ENCODE data around the gene NCBP3. TPM values are rescaled to one million over a fixed set of nuclear protein-coding genes. Genes with fewer than 3 reads are reported as not detected.
A peak's percentile ranks its signal among the peaks of the same experiment; 100 is the strongest.

The NCBP3 gene
- total and polyA plus RNA-seq, 9 of the 15 experiments (the other 6 are each of a cell fraction or from before 2014, with no cell fraction given): 3.1 to 25.5 (median 20.5) TPM

DNA sequence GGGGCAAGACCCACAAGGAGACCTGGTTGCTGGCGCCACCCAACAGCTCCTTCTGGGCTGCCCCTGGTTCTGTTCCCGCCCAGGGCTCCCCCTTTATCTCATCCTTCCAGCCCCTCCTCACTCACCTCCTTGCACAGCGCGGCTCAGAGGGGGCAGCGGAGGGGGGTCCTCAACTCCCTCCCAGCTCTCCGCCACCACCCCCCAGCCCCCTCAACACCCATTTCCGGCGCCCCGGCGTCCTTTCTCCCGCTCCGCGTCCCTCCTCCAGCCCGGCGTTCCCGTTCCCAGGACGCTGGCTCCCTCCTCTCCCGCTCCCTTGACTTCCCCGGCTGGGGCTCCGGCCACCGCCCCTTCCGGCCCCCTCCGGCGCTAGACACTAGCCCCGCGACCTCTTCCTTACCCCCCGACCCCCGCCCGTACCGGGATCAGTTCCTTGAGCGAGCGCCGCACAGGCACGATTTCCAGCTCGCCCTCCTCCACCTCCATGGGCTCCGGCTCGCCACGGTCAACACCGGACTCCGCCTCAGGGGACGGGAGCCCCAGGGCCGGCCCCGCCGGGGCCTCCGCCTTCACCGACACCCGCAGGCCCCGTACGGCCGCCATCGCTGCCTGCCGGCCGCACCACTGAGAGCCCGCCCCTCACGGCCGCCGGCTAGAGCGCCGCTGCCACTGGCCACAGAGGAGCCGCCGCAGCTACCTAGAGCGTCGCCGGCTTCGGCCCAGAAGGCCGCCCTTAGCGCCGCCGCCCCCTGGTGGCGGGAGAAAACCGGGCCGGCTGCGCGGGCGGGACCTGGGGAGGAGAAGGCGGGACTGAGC is at the start of gene NCBP3 (continued):
- TF ChIP-seq, protein P1, sequence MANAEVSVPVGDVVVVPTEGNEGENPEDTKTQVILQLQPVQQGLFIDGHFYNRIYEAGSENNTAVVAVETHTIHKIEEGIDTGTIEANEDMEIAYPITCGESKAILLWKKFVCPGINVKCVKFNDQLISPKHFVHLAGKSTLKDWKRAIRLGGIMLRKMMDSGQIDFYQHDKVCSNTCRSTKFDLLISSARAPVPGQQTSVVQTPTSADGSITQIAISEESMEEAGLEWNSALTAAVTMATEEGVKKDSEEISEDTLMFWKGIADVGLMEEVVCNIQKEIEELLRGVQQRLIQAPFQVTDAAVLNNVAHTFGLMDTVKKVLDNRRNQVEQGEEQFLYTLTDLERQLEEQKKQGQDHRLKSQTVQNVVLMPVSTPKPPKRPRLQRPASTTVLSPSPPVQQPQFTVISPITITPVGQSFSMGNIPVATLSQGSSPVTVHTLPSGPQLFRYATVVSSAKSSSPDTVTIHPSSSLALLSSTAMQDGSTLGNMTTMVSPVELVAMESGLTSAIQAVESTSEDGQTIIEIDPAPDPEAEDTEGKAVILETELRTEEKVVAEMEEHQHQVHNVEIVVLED (CRISPR knock-in tag; IDR thresholded peaks at IDR 0.05): peak; percentile 69; the same call in 1 of the 2 replicates
- TF ChIP-seq TBL1XR1 (IDR thresholded peaks at IDR 0.05; ENCODE audit: low read length in 2 of 2): 0 out of 4 replicates have a peak, but pooled peaks of 1 of the 2 experiments have one; percentile 30
- TF ChIP-seq, protein P2, sequence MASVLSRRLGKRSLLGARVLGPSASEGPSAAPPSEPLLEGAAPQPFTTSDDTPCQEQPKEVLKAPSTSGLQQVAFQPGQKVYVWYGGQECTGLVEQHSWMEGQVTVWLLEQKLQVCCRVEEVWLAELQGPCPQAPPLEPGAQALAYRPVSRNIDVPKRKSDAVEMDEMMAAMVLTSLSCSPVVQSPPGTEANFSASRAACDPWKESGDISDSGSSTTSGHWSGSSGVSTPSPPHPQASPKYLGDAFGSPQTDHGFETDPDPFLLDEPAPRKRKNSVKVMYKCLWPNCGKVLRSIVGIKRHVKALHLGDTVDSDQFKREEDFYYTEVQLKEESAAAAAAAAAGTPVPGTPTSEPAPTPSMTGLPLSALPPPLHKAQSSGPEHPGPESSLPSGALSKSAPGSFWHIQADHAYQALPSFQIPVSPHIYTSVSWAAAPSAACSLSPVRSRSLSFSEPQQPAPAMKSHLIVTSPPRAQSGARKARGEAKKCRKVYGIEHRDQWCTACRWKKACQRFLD (CRISPR knock-in tag; IDR thresholded peaks at IDR 0.05): peak; percentile 46; the same call in 1 of the 2 replicates
- TF ChIP-seq KLF1 (tag; IDR thresholded peaks at IDR 0.05): no peak
- peak; percentile 51; the same call in 1 of the 2 replicates for TF ChIP-seq EP300 (IDR thresholded peaks at IDR 0.05; ENCODE audit: low read length)
- peak; percentile 62; the same call in 1 of the 2 replicates for TF ChIP-seq E2F3 (CRISPR knock-in tag; IDR thresholded peaks at IDR 0.05)
- TF ChIP-seq PHF20 (IDR thresholded peaks at IDR 0.05; ENCODE audit: partially characterized antibody): peak; percentile 68
- peak; percentile 47; the same call in 1 of the 2 replicates for TF ChIP-seq POLR2H (tag; IDR thresholded peaks at IDR 0.05; ENCODE audit: low read depth)
- no peak for TF ChIP-seq ZNF583 (CRISPR knock-in tag; IDR thresholded peaks at IDR 0.05)
- peak; percentile 96 for TF ChIP-seq PHF8 (IDR thresholded peaks at IDR 0.05; ENCODE audit: borderline replicate concordance, low read length)
- TF ChIP-seq SNIP1 (IDR thresholded peaks at IDR 0.05; ENCODE audit: low read depth): peak; percentile 97
- TF ChIP-seq CXXC5 (CRISPR knock-in tag; IDR thresholded peaks at IDR 0.05): peak; percentile 82
- TF ChIP-seq TSC22D4 (tag; IDR thresholded peaks at IDR 0.05): no peak
- peak; percentile 13; the same call in 1 of the 2 replicates for TF ChIP-seq ZNF239 (CRISPR knock-in tag; IDR thresholded peaks at IDR 0.05)
- TF ChIP-seq CHD1 (IDR thresholded peaks at IDR 0.05; ENCODE audit: low read length): no peak
- no peak for TF ChIP-seq SMARCA4 (IDR thresholded peaks at IDR 0.05)
- TF ChIP-seq ZBTB1 (CRISPR knock-in tag; IDR thresholded peaks at IDR 0.05; ENCODE audit: borderline replicate concordance, low read depth): no peak
- TF ChIP-seq ATF7 (IDR thresholded peaks at IDR 0.05): peak; percentile 67; the same call in 1 of the 2 replicates
- TF ChIP-seq PML (IDR thresholded peaks at IDR 0.05; ENCODE audit: low read length): peak; percentile 56; the same call in 1 of the 2 replicates
- no peak for TF ChIP-seq CREBBP (IDR thresholded peaks at IDR 0.05; ENCODE audit: low read depth, low read length)
- TF ChIP-seq, protein P3, sequence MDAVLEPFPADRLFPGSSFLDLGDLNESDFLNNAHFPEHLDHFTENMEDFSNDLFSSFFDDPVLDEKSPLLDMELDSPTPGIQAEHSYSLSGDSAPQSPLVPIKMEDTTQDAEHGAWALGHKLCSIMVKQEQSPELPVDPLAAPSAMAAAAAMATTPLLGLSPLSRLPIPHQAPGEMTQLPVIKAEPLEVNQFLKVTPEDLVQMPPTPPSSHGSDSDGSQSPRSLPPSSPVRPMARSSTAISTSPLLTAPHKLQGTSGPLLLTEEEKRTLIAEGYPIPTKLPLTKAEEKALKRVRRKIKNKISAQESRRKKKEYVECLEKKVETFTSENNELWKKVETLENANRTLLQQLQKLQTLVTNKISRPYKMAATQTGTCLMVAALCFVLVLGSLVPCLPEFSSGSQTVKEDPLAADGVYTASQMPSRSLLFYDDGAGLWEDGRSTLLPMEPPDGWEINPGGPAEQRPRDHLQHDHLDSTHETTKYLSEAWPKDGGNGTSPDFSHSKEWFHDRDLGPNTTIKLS (IDR thresholded peaks at IDR 0.05; ENCODE audit: borderline replicate concordance, low read depth): peak; percentile 89; the same call in 1 of the 2 replicates
- TF ChIP-seq MYC (IDR thresholded peaks at IDR 0.05; ENCODE audit: low read depth, low read length): peak; percentile 61; the same call in 1 of the 2 replicates
- no peak for TF ChIP-seq MYC (CRISPR knock-in tag; IDR thresholded peaks at IDR 0.05; ENCODE audit: borderline replicate concordance, low read depth)
- no peak for TF ChIP-seq KDM1A (IDR thresholded peaks at IDR 0.05)
- peak; percentile 33; the same call in 1 of the 2 replicates for TF ChIP-seq L3MBTL2 (IDR thresholded peaks at IDR 0.05)
- TF ChIP-seq HNRNPL (IDR thresholded peaks at IDR 0.05; ENCODE audit: low read depth, low read length): 0 out of 2 replicates have a peak, but pooled peaks have one; percentile 55
